K562 (cell line): ENCODE measurements around the gene ULK1. TPM values are rescaled to one million over a fixed set of nuclear protein-coding genes. Genes with fewer than 3 reads are reported as not detected.

Experiments
- ATAC-seq: fragments of 200-7000 bp; cut with Tn5 transposase; 3 replicates; pipeline ENCODE4 v1.9.1; 2020; ENCODE audit warnings: moderate library complexity
- BruUV-seq: library from RNA; stranded (reverse); fragments of 400-500 nt; replicated peaks from 2 replicates; lab custom pipeline; 2021; lab: Mats Ljungman, UMichigan
- CTCF ChIA-PET: fragments of 300-600 bp; formaldehyde crosslinking; extraction: SDS; loops from one replicate; lab custom pipeline; 2021; ENCODE audit warnings: low intra/inter-chr PET ratio; lab: Yijun Ruan, JAX
- POLR2A ChIA-PET: fragments of 300-600, 350-650 bp; sonication (Branson Sonifier 250); formaldehyde crosslinking; extraction: SDS; loops from one replicate; lab custom pipeline; 2021; ENCODE audit warnings: antibody characterized with exemption, inconsistent platforms; lab: Yijun Ruan, JAX
- DNase-seq, 4 experiments: peaks; one replicate each; pipeline versions ENCODE4 v3.0.0 to v3.0.0-alpha.2; 2011 to 2018; ENCODE audit warnings: low spot score in 3 of 4, mixed read lengths in 3 of 4; ENCODE audit errors: extremely low read depth in 1 of 4
- FAIRE-seq: peaks from 2 replicates; lab custom pipeline; 2011; peaks lifted over from hg19 to GRCh38; lab: Jason Lieb, UNC
- H2AFZ ChIP-seq: 2 replicates; pipeline ENCODE4 v1.6.0; 2011; ENCODE audit warnings: low read depth, low read length, control low read depth, inconsistent platforms
- H3K27ac ChIP-seq: fragments of 200-600 bp; 3 replicates; pipeline ENCODE4 v1.8.0; 2011; ENCODE audit warnings: low read depth, mild to moderate bottlenecking, control low read depth, inconsistent platforms, low read length, moderate library complexity, mixed read lengths; ENCODE audit errors: extremely low read depth
- H3K27me3 ChIP-seq, 2 experiments: fragments of 300-600 bp in 1 of 2; 2 replicates in 1 of 2; 3 replicates in 1 of 2; pipeline versions ENCODE4 v1.6.0 to v1.8.0; 2011; ENCODE audit warnings: inconsistent platforms in 2 of 2, low read length in 2 of 2, mild to moderate bottlenecking in 1 of 2, mixed read lengths in 1 of 2, moderate library complexity in 1 of 2; ENCODE audit not compliant: control insufficient read depth in 2 of 2, insufficient read depth in 2 of 2
- H3K36me3 ChIP-seq: fragments of 300-600 bp; 3 replicates; pipeline ENCODE4 v1.8.0; 2011; ENCODE audit warnings: mild to moderate bottlenecking, low read length, inconsistent platforms; ENCODE audit not compliant: control insufficient read depth, insufficient read depth
- H3K4me1 ChIP-seq, 2 experiments: fragments of 200-600 bp in 1 of 2; replicated peaks in 1 of 2; 2 replicates in 1 of 2; 3 replicates in 1 of 2; pipeline versions ENCODE4 v1.5.1 to v1.8.0; 2011; ENCODE audit warnings: inconsistent platforms in 2 of 2, low read length in 2 of 2, mild to moderate bottlenecking in 1 of 2, mixed read lengths in 1 of 2, moderate library complexity in 1 of 2; ENCODE audit not compliant: control insufficient read depth in 2 of 2, insufficient read depth in 2 of 2
- H3K4me2 ChIP-seq: 2 replicates; pipeline ENCODE4 v1.6.1; 2011; ENCODE audit warnings: low read length, control low read depth, inconsistent platforms, mixed read lengths; ENCODE audit not compliant: insufficient read depth
- H3K4me3 ChIP-seq: fragments of 200-600 bp; sonication (generic), shearing (Covaris generic); 2 replicates; pipeline ENCODE4 v1.5.1; 2016; ENCODE audit warnings: control low read depth, inconsistent platforms
- H3K79me2 ChIP-seq: fragments of 200-600 bp; 3 replicates; pipeline ENCODE4 v1.8.0; 2011; ENCODE audit warnings: low read length, inconsistent platforms; ENCODE audit not compliant: control insufficient read depth, insufficient read depth
- H3K9ac ChIP-seq, 2 experiments: 2 replicates each; pipeline versions ENCODE4 v1.6.0 to v1.6.1; 2011; ENCODE audit warnings: low read depth in 2 of 2, low read length in 2 of 2, control low read depth in 1 of 2, inconsistent platforms in 1 of 2, mild to moderate bottlenecking in 1 of 2, mixed read lengths in 1 of 2; ENCODE audit not compliant: insufficient read depth in 1 of 2
- H3K9me1 ChIP-seq: one replicate; pipeline ENCODE4 v1.6.0; 2011; ENCODE audit warnings: inconsistent platforms, mild to moderate bottlenecking, low read length, moderate library complexity; ENCODE audit not compliant: control insufficient read depth, insufficient read depth
- H3K9me3 ChIP-seq: replicated peaks from 2 replicates; pipeline ENCODE4 v1.5.1; 2011; ENCODE audit warnings: low read depth, low read length, inconsistent platforms; ENCODE audit not compliant: control insufficient read depth, insufficient read depth
- H4K20me1 ChIP-seq: replicated peaks from 2 replicates; pipeline ENCODE4 v1.6.1; 2011; ENCODE audit warnings: low read length, inconsistent platforms, mixed read lengths; ENCODE audit not compliant: control insufficient read depth, insufficient read depth
- ARHGAP35 ChIP-seq: fragments of 450-650 bp; IDR thresholded peaks from 2 replicates; pipeline ENCODE4 v1.6.1; 2018; ENCODE audit not compliant: partially characterized antibody
- MEIS2 ChIP-seq: fragments of 450-650 bp; IDR thresholded peaks from 2 replicates; pipeline ENCODE4 v1.6.1; 2014; ENCODE audit warnings: mild to moderate bottlenecking; ENCODE audit not compliant: partially characterized antibody
- MTF1 ChIP-seq: fragments of 250-450 bp; sonication (Bioruptor Pico); IDR thresholded peaks from 2 replicates; pipeline ENCODE4 v1.9.0; 2021; ENCODE audit warnings: moderate library complexity, mild to moderate bottlenecking, inconsistent platforms, borderline replicate concordance
- RFX1 ChIP-seq: fragments of 450-650 bp; IDR thresholded peaks from 2 replicates; pipeline ENCODE4 v1.6.1; 2016; ENCODE audit warnings: mild to moderate bottlenecking, moderate library complexity
- SP1 ChIP-seq: sonication (generic); formaldehyde crosslinking; IDR thresholded peaks from 2 replicates; pipeline ENCODE4 v1.8.1; 2022; ENCODE audit warnings: mild to moderate bottlenecking, missing genetic modification reagents
- TCF3 ChIP-seq: sonication (generic); formaldehyde crosslinking; IDR thresholded peaks from 2 replicates; pipeline ENCODE4 v1.4.0; 2020; ENCODE audit warnings: mild to moderate bottlenecking, missing genetic modification reagents
- TCF7L2 ChIP-seq: fragments of 150-350 bp; IDR thresholded peaks from 2 replicates; pipeline ENCODE4 v1.6.1; 2016; ENCODE audit warnings: low read depth, mild to moderate bottlenecking, low read length, moderate library complexity
- YY1 ChIP-seq, 3 experiments: IDR thresholded peaks; 2 replicates each; pipeline ENCODE4 v1.6.1; 2011; ENCODE audit warnings: low read length in 2 of 3, mild to moderate bottlenecking in 2 of 3, moderate library complexity in 2 of 3, borderline replicate concordance in 1 of 3, control low read depth in 1 of 3, low read depth in 1 of 3; ENCODE audit not compliant: insufficient read depth in 3 of 3, insufficient replicate concordance in 2 of 3, control insufficient read depth in 1 of 3, insufficient read length in 1 of 3; ENCODE audit errors: extremely low read depth in 1 of 3
- ZNF121 ChIP-seq: sonication (generic); formaldehyde crosslinking; conservative IDR thresholded peaks from 2 replicates; pipeline ENCODE4 v1.8.0; 2022; ENCODE audit warnings: missing genetic modification reagents
- WGBS: fragments of 100-300 bp; shearing (Covaris generic); methylation state at CpG from one replicate; pipeline ENCODE4 v1.1.6; 2016; ENCODE audit warnings: low coverage, mixed read lengths; ENCODE audit not compliant: insufficient coverage; ENCODE audit errors: missing lambda C conversion rate; 5-methylcytosine and 5-hydroxymethylcytosine counted together
- in situ Hi-C: fragments of 300-500 bp; cut with MboI; formaldehyde crosslinking; loops from 4 replicates; pipeline ENCODE4 v1.15.0; 2018; ENCODE audit warnings: inconsistent platforms, mixed read lengths
- intact Hi-C: fragments of 100-400 bp; cut with micrococcal nuclease; formaldehyde crosslinking; loops from 2 replicates; pipeline ENCODE4 v1.14.2; 2022
- polyA plus RNA-seq, 8 experiments: library from polyadenylated mRNA; depleted of rRNA in 4 of 8; stranded (reverse) in 5 of 8; unstranded in 3 of 8; fragments of >200 nt; fragmentation: Nextera tagmentation in 2 of 8; fragmentation: Illumina TruSeq in 1 of 8; extraction: Ambion mirVana in 2 of 8; extraction: Trizol in 1 of 8; gene quantifications; 2 replicates each; pipeline versions ENCODE4 v1.2.1 to v1.2.3, GENCODE V29; 2011 to 2014; ENCODE audit warnings: inconsistent platforms in 1 of 8, missing spikeins in 1 of 8
- total RNA-seq, 7 experiments: library from RNA; depleted of rRNA in 6 of 7; stranded (reverse); fragments of >200 nt in 6 of 7; fragmentation: Illumina TruSeq in 2 of 7; extraction: Trizol in 2 of 7; gene quantifications; 2 replicates each; pipeline versions ENCODE4 v1.2.1 to v1.2.3, GENCODE V29; 2011 to 2021; ENCODE audit warnings: low replicate concordance in 1 of 7
- TF ChIP-seq, protein P1 (sequence below): fragments of 450-650 bp; IDR thresholded peaks from 2 replicates; pipeline ENCODE4 v1.6.1; 2018; ENCODE audit not compliant: partially characterized antibody
- TF ChIP-seq, protein P2 (sequence below): fragments of 450-650 bp; IDR thresholded peaks from 2 replicates; pipeline ENCODE4 v1.6.1; 2016

ULK1 gene
- total and polyA plus RNA-seq, 9 of the 15 experiments (the other 6 are each of a cell fraction or from before 2014, with no cell fraction given) = 0.15 to 29.4 (median 2.5) TPM

DNA sequence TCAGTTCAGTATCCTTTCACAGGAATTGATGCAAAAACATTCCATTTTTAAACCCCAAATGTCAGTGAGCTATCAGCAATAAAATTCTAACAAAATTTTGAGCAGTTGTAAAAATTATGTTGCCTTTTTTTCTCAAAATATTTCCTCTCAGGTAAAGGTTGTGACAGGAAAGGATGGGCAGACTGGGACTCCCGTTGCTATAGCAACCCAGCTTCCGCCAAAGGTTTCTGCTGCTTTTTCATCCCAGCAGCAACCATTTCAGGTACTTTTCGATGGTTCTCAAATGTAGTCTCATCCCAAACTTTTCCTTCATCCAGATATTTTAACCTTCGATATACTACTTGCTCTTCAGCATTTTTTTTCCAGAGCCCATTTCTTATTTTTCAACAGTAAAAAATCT is 69.0 kb downstream of the ULK1 start:
- CTCF ChIA-PET = no interaction called here
- TSS peak; percentile 10 for BruUV-seq
- H3K36me3 ChIP-seq = peaks cover 60% of the 10 kb centered on the region
- peaks cover 83% of the 10 kb centered on the region for H3K79me2 ChIP-seq
- H3K4me3 ChIP-seq = no peak overlapping the region
- H3K9me1 ChIP-seq = peaks cover 14% of the 10 kb centered on the region
- ATAC-seq = no peak
- DNase-seq = peak in 2 of 4 experiments; percentile 51 to 53
- WGBS = 81% methylated on average over 4 of the region's 4 CpGs
- peaks cover 9 to 17% of the 10 kb centered on the region in 2 experiments; a peak in 4 of 5 replicates for H3K4me1 ChIP-seq
- H3K9me3 ChIP-seq = no peaks in the 10 kb centered on the region
- no peak overlapping the region for H3K9ac ChIP-seq
- in situ Hi-C loops = no loop called here
- H3K4me2 ChIP-seq = no peak overlapping the region
- H4K20me1 ChIP-seq = peaks cover 40% of the 10 kb centered on the region
- no peak overlapping the region for H2AFZ ChIP-seq
- TF ChIP-seq, protein P1, sequence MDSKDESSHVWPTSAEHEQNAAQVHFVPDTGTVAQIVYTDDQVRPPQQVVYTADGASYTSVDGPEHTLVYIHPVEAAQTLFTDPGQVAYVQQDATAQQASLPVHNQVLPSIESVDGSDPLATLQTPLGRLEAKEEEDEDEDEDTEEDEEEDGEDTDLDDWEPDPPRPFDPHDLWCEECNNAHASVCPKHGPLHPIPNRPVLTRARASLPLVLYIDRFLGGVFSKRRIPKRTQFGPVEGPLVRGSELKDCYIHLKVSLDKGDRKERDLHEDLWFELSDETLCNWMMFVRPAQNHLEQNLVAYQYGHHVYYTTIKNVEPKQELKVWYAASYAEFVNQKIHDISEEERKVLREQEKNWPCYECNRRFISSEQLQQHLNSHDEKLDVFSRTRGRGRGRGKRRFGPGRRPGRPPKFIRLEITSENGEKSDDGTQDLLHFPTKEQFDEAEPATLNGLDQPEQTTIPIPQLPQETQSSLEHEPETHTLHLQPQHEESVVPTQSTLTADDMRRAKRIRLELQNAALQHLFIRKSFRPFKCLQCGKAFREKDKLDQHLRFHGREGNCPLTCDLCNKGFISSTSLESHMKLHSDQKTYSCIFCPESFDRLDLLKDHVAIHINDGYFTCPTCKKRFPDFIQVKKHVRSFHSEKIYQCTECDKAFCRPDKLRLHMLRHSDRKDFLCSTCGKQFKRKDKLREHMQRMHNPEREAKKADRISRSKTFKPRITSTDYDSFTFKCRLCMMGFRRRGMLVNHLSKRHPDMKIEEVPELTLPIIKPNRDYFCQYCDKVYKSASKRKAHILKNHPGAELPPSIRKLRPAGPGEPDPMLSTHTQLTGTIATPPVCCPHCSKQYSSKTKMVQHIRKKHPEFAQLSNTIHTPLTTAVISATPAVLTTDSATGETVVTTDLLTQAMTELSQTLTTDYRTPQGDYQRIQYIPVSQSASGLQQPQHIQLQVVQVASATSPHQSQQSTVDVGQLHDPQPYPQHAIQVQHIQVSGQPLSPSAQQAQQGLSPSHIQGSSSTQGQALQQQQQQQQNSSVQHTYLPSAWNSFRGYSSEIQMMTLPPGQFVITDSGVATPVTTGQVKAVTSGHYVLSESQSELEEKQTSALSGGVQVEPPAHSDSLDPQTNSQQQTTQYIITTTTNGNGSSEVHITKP = no peak
- TF ChIP-seq, protein P2, sequence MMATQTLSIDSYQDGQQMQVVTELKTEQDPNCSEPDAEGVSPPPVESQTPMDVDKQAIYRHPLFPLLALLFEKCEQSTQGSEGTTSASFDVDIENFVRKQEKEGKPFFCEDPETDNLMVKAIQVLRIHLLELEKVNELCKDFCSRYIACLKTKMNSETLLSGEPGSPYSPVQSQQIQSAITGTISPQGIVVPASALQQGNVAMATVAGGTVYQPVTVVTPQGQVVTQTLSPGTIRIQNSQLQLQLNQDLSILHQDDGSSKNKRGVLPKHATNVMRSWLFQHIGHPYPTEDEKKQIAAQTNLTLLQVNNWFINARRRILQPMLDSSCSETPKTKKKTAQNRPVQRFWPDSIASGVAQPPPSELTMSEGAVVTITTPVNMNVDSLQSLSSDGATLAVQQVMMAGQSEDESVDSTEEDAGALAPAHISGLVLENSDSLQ = peak; percentile 20; the same call in 1 of the 2 replicates
- TF ChIP-seq TCF3 = no peak
- TF ChIP-seq MEIS2 = peak; percentile 32
- TF ChIP-seq RFX1 = peak; percentile 85
- TF ChIP-seq TCF7L2 = no peak
- no peak for TF ChIP-seq SP1 (CRISPR knock-in tag)
- TF ChIP-seq ZNF121 = no peak
- no peak for TF ChIP-seq ARHGAP35
- TF ChIP-seq MTF1 (CRISPR knock-in tag) = no peak
- no peak for TF ChIP-seq YY1 (IDR thresholded peaks at IDR 0.05; ENCODE audit: borderline replicate concordance in 1 of 3, control insufficient read depth in 1 of 3, extremely low read depth in 1 of 3, insufficient read depth in 3 of 3, insufficient read length in 1 of 3, insufficient replicate concordance in 2 of 3, low read depth in 1 of 3, low read length in 2 of 3)
- TF ChIP-seq, all 486 proteins: peak for 3
- FAIRE-seq = no peak
- POLR2A ChIA-PET = interaction anchor here (0.7 to 2.3 kb wide), 3 partner anchors 11 to 734 kb away, joined by 3 to 9 read pairs (median 4); no protein-coding TSS in a partner anchor
- Histone ChIP-seq H3K27ac (no peak overlapping the region), H3K27me3 (no peaks in the 10 kb centered on the region)
- intact Hi-C loops = no loop called here
